Progenitor cell of endocrine pancreas (in vitro differentiated cells): ENCODE results near the gene MAPT. TPM values are rescaled to one million over a fixed set of nuclear protein-coding genes. Genes with fewer than 3 reads are reported as not detected.
A peak's percentile ranks its signal among the peaks of the same experiment; 100 is the strongest.
"Not testable (repeated sequence)": the region's sequence is repeated elsewhere in the genome, so short reads cannot be mapped to it uniquely, and the experiment has no call there.

Experiments
- DNase-seq: peaks from one replicate; pipeline ENCODE4 v3.0.0; 2021; ENCODE audit warnings: low spot score; ENCODE audit not compliant: unreplicated experiment
- H3K27ac Mint-ChIP-seq: 2 replicates; pipeline ENCODE4 v1.8.0; 2021; ENCODE audit warnings: mild to moderate bottlenecking, moderate library complexity, mixed read lengths
- H3K27me3 Mint-ChIP-seq: 2 replicates; pipeline ENCODE4 v1.8.0; 2021; ENCODE audit warnings: mixed read lengths
- H3K36me3 Mint-ChIP-seq: 2 replicates; pipeline ENCODE4 v1.8.0; 2022; ENCODE audit warnings: mixed read lengths; ENCODE audit not compliant: insufficient read depth
- H3K4me1 Mint-ChIP-seq: 2 replicates; pipeline ENCODE4 v1.8.0; 2021; ENCODE audit warnings: low read depth, mixed read lengths
- H3K4me3 Mint-ChIP-seq: 2 replicates; pipeline ENCODE4 v1.8.0; 2021; ENCODE audit warnings: low read depth, mild to moderate bottlenecking, moderate library complexity, mixed read lengths
- H3K9me3 Mint-ChIP-seq: 2 replicates; pipeline ENCODE4 v1.8.0; 2021; ENCODE audit warnings: low read depth, mixed read lengths
- total RNA-seq: library from RNA; stranded (reverse); gene quantifications from 2 replicates; pipeline ENCODE4 v1.2.1, GENCODE V29; 2021
- TF ChIP-seq, protein P1 (sequence below): fragments of 200-600 bp; sonication (generic); IDR thresholded peaks from one replicate; pipeline ENCODE4 v1.5.0; 2021; ENCODE audit warnings: antibody characterized with exemption, mild to moderate bottlenecking; ENCODE audit not compliant: unreplicated experiment

Gene MAPT
- total RNA-seq, 1 donor from 2014 or later: 2.5 TPM

DNA sequence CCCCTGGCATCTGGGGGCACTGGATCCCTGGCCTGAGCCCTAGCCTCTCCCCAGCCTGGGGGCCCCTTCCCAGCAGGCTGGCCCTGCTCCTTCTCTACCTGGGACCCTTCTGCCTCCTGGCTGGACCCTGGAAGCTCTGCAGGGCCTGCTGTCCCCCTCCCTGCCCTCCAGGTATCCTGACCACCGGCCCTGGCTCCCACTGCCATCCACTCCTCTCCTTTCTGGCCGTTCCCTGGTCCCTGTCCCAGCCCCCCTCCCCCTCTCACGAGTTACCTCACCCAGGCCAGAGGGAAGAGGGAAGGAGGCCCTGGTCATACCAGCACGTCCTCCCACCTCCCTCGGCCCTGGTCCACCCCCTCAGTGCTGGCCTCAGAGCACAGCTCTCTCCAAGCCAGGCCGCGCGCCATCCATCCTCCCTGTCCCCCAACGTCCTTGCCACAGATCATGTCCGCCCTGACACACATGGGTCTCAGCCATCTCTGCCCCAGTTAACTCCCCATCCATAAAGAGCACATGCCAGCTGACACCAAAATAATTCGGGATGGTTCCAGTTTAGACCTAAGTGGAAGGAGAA lies 118.2 kb downstream of the MAPT start:
- DNase-seq: no peak
- H3K9me3 Mint-ChIP-seq: no peaks in the 10 kb centered on the region
- TF ChIP-seq, protein P1, sequence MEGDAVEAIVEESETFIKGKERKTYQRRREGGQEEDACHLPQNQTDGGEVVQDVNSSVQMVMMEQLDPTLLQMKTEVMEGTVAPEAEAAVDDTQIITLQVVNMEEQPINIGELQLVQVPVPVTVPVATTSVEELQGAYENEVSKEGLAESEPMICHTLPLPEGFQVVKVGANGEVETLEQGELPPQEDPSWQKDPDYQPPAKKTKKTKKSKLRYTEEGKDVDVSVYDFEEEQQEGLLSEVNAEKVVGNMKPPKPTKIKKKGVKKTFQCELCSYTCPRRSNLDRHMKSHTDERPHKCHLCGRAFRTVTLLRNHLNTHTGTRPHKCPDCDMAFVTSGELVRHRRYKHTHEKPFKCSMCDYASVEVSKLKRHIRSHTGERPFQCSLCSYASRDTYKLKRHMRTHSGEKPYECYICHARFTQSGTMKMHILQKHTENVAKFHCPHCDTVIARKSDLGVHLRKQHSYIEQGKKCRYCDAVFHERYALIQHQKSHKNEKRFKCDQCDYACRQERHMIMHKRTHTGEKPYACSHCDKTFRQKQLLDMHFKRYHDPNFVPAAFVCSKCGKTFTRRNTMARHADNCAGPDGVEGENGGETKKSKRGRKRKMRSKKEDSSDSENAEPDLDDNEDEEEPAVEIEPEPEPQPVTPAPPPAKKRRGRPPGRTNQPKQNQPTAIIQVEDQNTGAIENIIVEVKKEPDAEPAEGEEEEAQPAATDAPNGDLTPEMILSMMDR: no peak
- peaks cover 5% of the 10 kb centered on the region for H3K27me3 Mint-ChIP-seq
- H3K27ac Mint-ChIP-seq: peak overlapping the region; percentile 20
- H3K4me1 Mint-ChIP-seq: peaks cover 7% of the 10 kb centered on the region
- H3K4me3 Mint-ChIP-seq: no peak overlapping the region
- no peaks in the 10 kb centered on the region for H3K36me3 Mint-ChIP-seq

DNA sequence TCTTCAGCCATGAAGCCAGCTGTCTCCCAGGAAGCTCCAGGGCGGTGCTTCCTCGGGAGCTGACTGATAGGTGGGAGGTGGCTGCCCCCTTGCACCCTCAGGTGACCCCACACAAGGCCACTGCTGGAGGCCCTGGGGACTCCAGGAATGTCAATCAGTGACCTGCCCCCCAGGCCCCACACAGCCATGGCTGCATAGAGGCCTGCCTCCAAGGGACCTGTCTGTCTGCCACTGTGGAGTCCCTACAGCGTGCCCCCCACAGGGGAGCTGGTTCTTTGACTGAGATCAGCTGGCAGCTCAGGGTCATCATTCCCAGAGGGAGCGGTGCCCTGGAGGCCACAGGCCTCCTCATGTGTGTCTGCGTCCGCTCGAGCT lies 118.8 kb downstream of the MAPT start:
- Mint-ChIP-seq H3K4me3 (no peak overlapping the region), H3K9me3 (no peaks in the 10 kb centered on the region), H3K36me3 (no peaks in the 10 kb centered on the region), H3K27me3 (peaks cover 5% of the 10 kb centered on the region), H3K4me1 (peaks cover 7% of the 10 kb centered on the region), H3K27ac (peak overlapping the region; percentile 20)
- DNase-seq: no peak
- TF ChIP-seq, protein P1: no peak

DNA sequence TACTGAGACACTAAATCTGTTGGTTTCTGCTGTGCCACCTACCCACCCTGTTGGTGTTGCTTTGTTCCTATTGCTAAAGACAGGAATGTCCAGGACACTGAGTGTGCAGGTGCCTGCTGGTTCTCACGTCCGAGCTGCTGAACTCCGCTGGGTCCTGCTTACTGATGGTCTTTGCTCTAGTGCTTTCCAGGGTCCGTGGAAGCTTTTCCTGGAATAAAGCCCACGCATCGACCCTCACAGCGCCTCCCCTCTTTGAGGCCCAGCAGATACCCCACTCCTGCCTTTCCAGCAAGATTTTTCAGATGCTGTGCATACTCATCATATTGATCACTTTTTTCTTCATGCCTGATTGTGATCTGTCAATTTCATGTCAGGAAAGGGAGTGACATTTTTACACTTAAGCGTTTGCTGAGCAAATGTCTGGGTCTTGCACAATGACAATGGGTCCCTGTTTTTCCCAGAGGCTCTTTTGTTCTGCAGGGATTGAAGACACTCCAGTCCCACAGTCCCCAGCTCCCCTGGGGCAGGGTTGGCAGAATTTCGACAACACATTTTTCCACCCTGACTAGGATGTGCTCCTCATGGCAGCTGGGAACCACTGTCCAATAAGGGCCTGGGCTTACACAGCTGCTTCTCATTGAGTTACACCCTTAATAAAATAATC lies 119.3 kb downstream of the MAPT start:
- TF ChIP-seq, protein P1: no peak
- Mint-ChIP-seq H3K4me3 (no peak overlapping the region), H3K36me3 (no peaks in the 10 kb centered on the region), H3K27ac (no peak overlapping the region), H3K9me3 (no peaks in the 10 kb centered on the region), H3K4me1 (peaks cover 7% of the 10 kb centered on the region), H3K27me3 (peaks cover 5% of the 10 kb centered on the region)
- DNase-seq: no peak

DNA sequence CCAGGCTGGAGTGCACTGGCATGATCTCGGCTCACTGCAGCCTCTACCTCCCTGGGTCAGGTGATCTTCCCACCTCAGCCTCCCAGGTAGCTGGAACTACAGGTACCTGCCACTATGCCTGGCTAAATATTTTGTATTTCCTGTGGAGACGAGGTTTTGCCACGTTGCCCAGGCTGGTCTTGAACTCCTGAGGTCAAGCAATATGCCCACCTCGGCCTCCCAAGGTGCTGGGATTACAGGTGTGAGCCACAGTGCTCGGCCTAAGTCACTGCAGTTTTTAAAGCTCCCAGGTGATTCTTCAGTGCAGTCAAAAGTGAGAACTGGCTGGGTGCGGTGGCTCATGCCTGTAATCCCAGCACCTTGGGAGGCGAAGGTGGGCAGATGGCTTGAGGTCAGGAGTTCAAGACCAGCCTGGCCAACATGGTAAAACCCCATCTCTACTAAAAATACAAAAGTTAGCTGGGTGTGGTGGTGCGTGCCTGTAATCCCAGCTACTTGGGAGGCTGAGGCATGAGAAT lies 125.1 kb downstream of the MAPT start:
- H3K9me3 Mint-ChIP-seq, H3K27me3 Mint-ChIP-seq, H3K4me1 Mint-ChIP-seq, H3K4me3 Mint-ChIP-seq, DNase-seq, H3K27ac Mint-ChIP-seq: not testable (repeated sequence)
- H3K36me3 Mint-ChIP-seq: peaks cover 13% of the 10 kb centered on the region

DNA sequence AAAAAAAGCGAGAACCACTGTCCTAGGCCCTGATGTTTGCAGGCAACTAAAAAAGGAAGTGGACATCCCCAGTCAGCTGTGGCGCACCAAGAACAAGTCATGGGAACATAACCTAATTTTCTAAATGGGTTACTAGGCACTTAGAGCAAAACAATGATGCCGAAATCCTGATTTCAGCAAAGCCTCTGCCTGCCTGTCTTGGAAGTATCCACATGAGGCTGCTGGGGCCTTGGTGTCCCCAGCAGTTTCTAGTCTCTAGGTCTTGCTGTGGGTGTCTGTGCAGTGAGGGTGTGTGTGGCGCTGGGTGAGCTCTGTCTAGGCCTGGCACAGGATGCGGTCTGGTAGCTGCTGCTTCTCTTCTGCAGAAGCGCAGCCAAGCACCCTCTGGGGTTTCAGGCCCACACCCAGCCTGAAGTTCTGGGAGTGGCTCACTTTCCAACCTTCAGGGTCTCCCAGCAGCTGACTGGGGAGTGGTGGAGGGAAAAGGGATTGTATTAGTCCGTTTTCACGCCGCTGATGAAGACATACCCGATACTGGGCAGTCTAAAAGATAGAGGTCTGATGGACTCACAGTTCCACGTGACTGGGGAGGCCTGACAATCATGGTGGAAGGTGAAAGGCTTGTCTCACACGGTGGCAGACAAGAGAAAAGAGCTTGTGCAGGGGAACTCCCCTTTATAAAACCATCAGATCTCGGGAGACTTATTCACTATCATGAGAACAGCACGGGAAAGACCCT lies 125.8 kb downstream of the MAPT start:
- H3K4me1 Mint-ChIP-seq: peaks cover 3% of the 10 kb centered on the region
- no peak for DNase-seq
- H3K4me3 Mint-ChIP-seq: no peak overlapping the region
- TF ChIP-seq, protein P1: no peak
- H3K27ac Mint-ChIP-seq: no peak overlapping the region
- no peaks in the 10 kb centered on the region for H3K9me3 Mint-ChIP-seq
- peaks cover 15% of the 10 kb centered on the region for H3K36me3 Mint-ChIP-seq
- H3K27me3 Mint-ChIP-seq: no peaks in the 10 kb centered on the region
